Measurements from ENCODE around the gene ZNF33B.
"Not testable (repeated sequence)": the region's sequence is repeated elsewhere in the genome, so short reads cannot be mapped to it uniquely, and the experiment has no call there.

The ZNF33B gene

DNA sequence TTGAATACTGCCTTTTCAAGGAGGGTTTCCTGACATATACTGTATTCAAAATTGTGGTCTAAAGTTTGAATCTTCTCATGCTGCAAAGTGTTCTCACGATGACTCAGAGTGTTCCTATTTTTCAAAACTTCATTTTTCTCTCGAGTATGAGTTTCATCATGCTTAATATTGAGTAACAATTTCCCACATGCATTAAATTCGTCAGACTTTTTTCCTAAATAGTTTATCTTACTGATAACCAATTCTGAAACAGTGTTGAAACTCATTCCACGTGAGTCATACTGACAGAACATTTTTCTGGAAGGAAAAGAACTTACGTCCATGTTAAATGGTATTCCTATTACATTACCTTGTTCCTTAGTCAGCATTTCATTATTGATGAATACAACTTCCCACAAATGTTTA lies 44.1 kb downstream of the ZNF33B start:
- TF ChIP-seq, protein P1, sequence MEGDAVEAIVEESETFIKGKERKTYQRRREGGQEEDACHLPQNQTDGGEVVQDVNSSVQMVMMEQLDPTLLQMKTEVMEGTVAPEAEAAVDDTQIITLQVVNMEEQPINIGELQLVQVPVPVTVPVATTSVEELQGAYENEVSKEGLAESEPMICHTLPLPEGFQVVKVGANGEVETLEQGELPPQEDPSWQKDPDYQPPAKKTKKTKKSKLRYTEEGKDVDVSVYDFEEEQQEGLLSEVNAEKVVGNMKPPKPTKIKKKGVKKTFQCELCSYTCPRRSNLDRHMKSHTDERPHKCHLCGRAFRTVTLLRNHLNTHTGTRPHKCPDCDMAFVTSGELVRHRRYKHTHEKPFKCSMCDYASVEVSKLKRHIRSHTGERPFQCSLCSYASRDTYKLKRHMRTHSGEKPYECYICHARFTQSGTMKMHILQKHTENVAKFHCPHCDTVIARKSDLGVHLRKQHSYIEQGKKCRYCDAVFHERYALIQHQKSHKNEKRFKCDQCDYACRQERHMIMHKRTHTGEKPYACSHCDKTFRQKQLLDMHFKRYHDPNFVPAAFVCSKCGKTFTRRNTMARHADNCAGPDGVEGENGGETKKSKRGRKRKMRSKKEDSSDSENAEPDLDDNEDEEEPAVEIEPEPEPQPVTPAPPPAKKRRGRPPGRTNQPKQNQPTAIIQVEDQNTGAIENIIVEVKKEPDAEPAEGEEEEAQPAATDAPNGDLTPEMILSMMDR (IDR thresholded peaks at IDR 0.05; ENCODE audit: borderline replicate concordance, control extremely low read depth, extremely low read depth, insufficient read depth, missing control alignments): no peak
- no peak for DNase-seq (ENCODE audit: low spot score)
- in situ Hi-C loops (cut with MboI; ENCODE audit: low sequenced_read_pairs, unreplicated experiment): no loop called here

DNA sequence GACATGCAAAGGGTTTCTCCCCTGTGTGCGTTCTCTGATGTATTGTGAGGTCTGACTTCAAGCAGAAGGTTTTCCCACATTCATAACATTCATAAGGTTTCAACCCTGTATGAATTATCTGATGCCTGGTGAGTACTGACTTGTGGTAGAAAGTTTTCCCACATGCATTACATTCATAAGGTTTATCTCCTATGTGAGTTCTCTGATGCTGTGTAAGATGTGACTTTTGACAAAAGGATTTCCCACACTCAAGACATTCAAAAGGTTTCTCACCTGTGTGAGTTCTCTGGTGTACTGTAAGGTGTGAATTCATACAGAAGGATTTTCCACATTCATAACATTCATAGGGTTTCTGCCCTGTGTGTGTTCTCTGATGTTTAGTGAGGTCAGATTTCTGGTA lies 45.1 kb downstream of the ZNF33B start:
- TF ChIP-seq, protein P1 (IDR thresholded peaks at IDR 0.05; ENCODE audit: borderline replicate concordance, control extremely low read depth, extremely low read depth, insufficient read depth, missing control alignments): no peak
- in situ Hi-C loops (cut with MboI; ENCODE audit: low sequenced_read_pairs, unreplicated experiment): no loop called here
- no peak for DNase-seq (ENCODE audit: low spot score)

DNA sequence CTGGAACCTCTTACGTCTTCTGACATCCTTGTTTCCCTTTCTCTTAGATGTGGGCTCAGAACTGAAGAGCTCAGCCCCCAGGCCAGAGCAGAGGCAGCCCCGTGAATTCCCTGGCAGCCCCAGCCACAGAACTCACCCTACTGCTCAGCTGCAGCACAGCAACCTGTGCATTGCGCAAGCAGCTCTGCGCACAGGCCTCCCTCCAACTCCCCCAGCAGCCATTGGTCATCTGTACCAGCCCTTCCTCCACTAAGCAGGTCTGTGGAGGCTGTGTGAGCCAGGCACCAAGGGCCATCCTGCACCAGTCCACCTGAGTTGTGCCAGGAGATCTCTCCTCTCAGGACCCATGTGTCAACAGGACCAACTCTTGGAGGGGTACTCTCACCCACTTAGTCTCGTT lies 54.5 kb downstream of the ZNF33B start:
- in situ Hi-C loops (cut with MboI; ENCODE audit: low sequenced_read_pairs, unreplicated experiment): no loop called here
- DNase-seq (ENCODE audit: low spot score): no peak
- TF ChIP-seq, protein P1 (IDR thresholded peaks at IDR 0.05; ENCODE audit: borderline replicate concordance, control extremely low read depth, extremely low read depth, insufficient read depth, missing control alignments): no peak

DNA sequence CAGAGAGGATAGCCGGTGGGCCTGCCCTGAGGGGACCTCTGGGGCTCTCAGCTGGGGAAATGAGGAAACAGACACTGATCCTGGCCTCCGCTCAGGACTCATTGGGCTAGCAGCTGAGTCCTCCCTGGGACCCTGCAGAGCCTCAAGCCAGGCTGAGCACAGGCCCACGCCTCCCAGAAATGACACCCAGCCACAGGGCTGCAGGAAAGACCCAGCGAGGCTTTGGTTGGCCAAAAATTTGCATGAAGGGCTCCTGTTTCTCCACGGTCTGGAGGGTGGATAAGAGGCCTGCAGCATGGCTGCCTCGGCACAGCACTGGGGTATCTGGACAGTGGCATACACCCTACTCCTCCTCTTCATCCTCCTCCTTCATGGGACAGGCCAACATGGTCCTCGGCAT lies 60.4 kb downstream of the ZNF33B start:
- in situ Hi-C loops (cut with MboI; ENCODE audit: low sequenced_read_pairs, unreplicated experiment): no loop called here
- no peak for DNase-seq (ENCODE audit: low spot score)
- TF ChIP-seq, protein P1 (IDR thresholded peaks at IDR 0.05; ENCODE audit: borderline replicate concordance, control extremely low read depth, extremely low read depth, insufficient read depth, missing control alignments): no peak

DNA sequence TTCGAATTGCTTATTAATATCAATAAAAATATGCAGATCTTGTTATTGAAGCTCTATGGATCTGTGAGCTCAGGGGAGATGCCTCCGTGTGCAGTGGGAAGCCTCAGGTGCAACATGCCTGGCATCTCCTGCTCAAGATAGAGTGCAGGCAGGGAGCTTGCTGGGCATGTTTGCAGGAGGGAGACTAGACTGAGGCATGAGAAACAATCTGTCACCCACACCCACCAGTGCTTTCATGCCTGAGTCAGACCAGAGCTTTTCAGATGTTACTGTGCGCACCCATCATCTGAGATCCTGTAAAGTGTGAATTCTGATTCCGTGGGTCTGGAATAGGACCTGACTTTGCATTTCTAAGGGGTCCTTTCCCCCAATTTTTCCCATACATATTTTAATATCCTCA lies 62.0 kb downstream of the ZNF33B start:
- TF ChIP-seq, protein P1 (IDR thresholded peaks at IDR 0.05; ENCODE audit: borderline replicate concordance, control extremely low read depth, extremely low read depth, insufficient read depth, missing control alignments): no peak
- no peak for DNase-seq (ENCODE audit: low spot score)
- in situ Hi-C loops (cut with MboI; ENCODE audit: low sequenced_read_pairs, unreplicated experiment): no loop called here

DNA sequence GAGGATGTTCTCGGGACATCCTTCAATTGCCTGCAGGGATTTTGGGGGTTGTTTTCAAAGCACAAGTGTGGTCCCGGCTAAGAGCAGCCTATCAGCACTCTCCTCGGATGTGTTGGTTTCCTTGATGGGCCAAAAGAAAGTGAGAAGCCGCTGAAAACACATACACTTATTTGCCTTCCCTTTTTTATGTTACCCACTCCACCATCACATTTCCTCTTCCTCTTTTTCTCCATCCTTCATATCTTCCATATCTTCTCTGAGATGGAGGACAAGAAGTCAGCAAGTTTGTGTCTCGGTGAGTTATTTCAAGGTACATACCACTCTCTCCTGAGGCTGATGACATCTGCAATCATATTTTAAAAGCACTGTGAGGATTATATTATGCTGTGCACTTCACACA lies 64.0 kb downstream of the ZNF33B start:
- no peak for DNase-seq (ENCODE audit: low spot score)
- TF ChIP-seq, protein P1 (IDR thresholded peaks at IDR 0.05; ENCODE audit: borderline replicate concordance, control extremely low read depth, extremely low read depth, insufficient read depth, missing control alignments): no peak
- in situ Hi-C loops (cut with MboI; ENCODE audit: low sequenced_read_pairs, unreplicated experiment): no loop called here

DNA sequence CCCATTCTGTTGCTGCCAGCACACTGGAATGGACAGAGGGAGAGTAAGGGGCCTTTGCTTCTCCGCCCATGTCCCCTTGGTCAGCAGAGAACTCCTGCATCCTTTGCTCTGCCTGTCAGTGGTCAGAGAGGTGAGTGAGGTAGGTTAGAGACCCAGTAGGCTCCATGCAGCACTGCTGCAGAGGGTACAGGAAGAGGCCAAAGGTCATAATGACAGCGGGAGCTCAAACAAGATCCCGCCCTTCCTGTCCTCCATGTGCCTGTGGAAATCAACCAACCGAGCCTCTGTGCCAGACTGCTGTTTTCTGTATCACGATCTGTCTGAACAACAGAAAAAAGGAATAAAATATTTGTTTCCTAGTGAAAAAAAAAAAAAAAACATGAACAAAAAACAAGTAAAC lies 81.4 kb downstream of the ZNF33B start:
- DNase-seq (ENCODE audit: low spot score): no peak
- in situ Hi-C loops (cut with MboI; ENCODE audit: low sequenced_read_pairs, unreplicated experiment): no loop called here
- TF ChIP-seq, protein P1 (IDR thresholded peaks at IDR 0.05; ENCODE audit: borderline replicate concordance, control extremely low read depth, extremely low read depth, insufficient read depth, missing control alignments): no peak

DNA sequence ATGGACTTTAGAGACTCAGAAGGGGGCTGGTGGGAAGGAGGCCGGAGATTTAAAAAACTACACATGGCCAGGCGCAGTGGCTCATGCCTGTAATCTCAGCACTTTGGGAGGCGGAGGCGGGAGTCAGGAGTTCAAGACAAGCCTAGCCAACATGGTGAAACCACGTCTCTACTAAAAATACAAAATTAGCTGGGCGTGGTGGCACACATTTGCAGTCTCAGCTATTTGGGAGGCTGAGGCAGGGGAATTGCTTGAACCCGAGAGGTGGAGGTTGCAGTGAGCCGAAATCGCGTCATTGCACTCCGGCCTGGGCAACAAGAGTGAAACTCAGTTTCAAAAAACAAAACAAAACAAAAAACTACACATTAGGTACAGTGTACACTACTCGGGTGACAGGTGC lies 84.8 kb downstream of the ZNF33B start:
- in situ Hi-C loops (cut with MboI; ENCODE audit: low sequenced_read_pairs, unreplicated experiment); DNase-seq (ENCODE audit: low spot score): not testable (repeated sequence)
